Brain microvascular endothelial cell (primary cell): Measurements from ENCODE around the gene ARHGAP24.

Source experiments
- DNase-seq: peaks from one replicate; pipeline ENCODE4 v3.0.0-alpha.2; 2020
- H3K27ac ChIP-seq: fragments of 250-450 bp; sonication (Bioruptor Pico); 2 replicates; pipeline ENCODE4 v1.5.1; 2020; ENCODE audit warnings: mild to moderate bottlenecking, moderate library complexity
- H3K27me3 ChIP-seq: fragments of 250-450 bp; sonication (Bioruptor Pico); replicated peaks from 2 replicates; pipeline ENCODE4 v1.5.1; 2020; ENCODE audit warnings: mild to moderate bottlenecking
- H3K36me3 ChIP-seq: fragments of 250-450 bp; sonication (Bioruptor Pico); replicated peaks from 2 replicates; pipeline ENCODE4 v1.5.1; 2020; ENCODE audit warnings: mild to moderate bottlenecking
- H3K4me3 ChIP-seq: 2 replicates; pipeline ENCODE4 v1.5.1; 2011; ENCODE audit warnings: low read depth, mild to moderate bottlenecking, control low read depth, low read length, moderate library complexity
- CTCF ChIP-seq: IDR thresholded peaks from 2 replicates; pipeline ENCODE4 v1.5.1; 2011; ENCODE audit warnings: low read depth, mild to moderate bottlenecking, moderate library complexity, low read length, control low read depth, inconsistent platforms; ENCODE audit errors: missing control alignments
- in situ Hi-C: cut with HindIII; loops from 2 replicates; pipeline ENCODE4 v1.10.0; 2017; ENCODE audit warnings: low sequenced_read_pairs, low pct_ligation_motif_present

ARHGAP24 gene

DNA sequence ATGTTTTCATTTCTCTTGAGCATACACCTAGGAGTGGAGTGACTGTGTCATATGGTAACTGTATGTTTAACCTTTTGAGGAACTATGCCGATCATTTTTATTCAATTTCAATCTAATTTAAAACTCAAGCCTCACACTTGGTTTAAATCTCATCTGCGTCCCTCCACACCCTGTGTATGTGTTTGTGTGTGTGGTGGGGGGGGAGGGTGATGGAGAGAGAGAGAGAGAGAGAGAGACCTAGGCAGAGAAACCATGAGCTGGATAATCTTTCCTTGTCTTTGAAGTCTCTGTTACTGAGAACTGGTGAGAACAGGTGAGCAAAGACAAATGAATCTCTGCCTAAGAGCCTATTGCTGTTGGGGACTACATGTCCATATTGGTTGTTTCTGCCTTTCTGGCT, 105.0 kb downstream of the ARHGAP24 start:
- Histone ChIP-seq H3K36me3 (no peaks in the 10 kb centered on the region), H3K27ac (no peak overlapping the region), H3K4me3 (no peak overlapping the region), H3K27me3 (no peaks in the 10 kb centered on the region)
- no peak for TF ChIP-seq CTCF
- DNase-seq, result no peak
- in situ Hi-C loops, result no loop called here

DNA sequence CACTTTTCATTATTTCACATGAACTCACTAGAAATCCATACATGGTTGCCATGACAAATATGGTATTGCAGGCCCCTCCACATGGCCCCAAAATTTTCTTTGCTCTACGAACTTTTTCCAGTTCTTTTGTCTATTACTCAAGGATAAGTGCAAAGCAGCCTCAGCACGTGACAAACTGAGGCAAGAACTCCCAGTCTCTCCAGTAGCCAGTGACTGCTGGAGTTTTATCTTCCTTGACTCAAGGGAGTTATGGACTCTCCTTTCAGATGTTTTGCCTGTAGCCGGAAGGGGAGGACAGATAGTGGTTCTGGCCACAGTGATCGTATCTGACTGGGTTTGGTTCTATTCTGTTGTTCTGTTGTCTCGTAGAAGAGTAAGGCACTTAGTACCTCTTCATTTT, 105.5 kb downstream of the ARHGAP24 start:
- Histone ChIP-seq H3K27me3 (no peaks in the 10 kb centered on the region), H3K4me3 (no peak overlapping the region), H3K36me3 (no peaks in the 10 kb centered on the region), H3K27ac (no peak overlapping the region)
- no peak for DNase-seq
- in situ Hi-C loops, result no loop called here
- TF ChIP-seq CTCF, result no peak

DNA sequence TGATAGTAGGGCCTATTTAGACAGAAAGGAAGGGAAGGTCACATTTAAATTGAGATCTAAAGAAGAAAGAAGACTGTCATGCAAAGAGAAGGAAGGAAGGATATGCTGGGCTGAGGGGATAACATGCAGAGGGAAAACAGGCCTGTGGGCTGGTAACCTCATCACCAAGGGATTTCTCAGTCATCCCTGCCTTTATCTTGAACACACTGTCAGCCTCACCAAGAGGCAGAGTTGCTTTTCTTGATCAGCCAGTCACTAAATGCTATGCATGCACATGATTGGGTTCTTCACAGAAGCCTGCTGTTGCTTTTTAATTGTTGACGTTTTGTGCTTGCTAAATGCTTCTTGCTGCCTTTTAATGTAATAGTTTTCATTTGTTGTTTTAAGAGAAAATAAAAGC, 113.0 kb downstream of the ARHGAP24 start:
- in situ Hi-C loops, result no loop called here
- no peak overlapping the region for H3K4me3 ChIP-seq
- H3K36me3 ChIP-seq, result no peaks in the 10 kb centered on the region
- no peak for DNase-seq
- no peaks in the 10 kb centered on the region for H3K27me3 ChIP-seq
- no peak overlapping the region for H3K27ac ChIP-seq
- no peak for TF ChIP-seq CTCF

- in situ Hi-C loops, result no loop called here
- Histone ChIP-seq H3K4me3 (no peak overlapping the region), H3K36me3 (no peaks in the 10 kb centered on the region), H3K27me3 (no peaks in the 10 kb centered on the region), H3K27ac (no peak overlapping the region)
- no peak for TF ChIP-seq CTCF
- no peak for DNase-seq
Observed at GRCh38 chr4:85591406-85592098, 116.6 kb downstream of the ARHGAP24 start.

DNA sequence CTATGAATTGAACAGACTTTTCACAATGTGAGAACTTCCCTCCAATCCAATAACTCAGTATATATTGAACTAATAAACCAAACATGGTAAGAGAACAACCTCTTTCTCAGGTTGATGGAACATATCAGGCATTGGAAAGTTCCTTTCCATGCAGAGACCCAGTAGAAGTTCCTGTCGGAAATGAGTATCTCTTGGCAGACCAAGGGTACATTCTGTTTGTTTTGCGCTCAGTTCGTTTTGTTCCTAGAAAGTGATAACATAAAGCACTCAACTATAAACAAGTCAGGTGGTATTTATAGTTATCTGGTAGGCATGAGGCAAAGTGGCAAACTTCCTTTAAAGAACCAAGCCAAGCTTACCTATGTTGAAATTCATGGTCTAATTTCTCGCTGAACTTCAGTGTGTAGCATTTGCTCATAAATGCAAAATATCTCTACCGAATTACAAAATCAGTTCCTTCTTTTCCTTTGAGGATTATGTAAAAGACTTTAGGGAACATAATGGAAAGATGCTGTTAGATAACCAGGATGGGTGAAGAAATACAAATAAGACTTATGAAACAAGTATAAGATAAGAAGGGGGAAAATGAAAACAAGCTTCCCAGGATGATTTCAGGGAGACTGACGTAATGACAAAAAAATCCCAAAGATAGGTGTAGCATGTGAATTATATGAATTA, 120.3 kb downstream of the ARHGAP24 start:
- Histone ChIP-seq H3K27me3 (no peaks in the 10 kb centered on the region), H3K4me3 (no peak overlapping the region), H3K27ac (no peak overlapping the region), H3K36me3 (no peaks in the 10 kb centered on the region)
- in situ Hi-C loops, result no loop called here
- no peak for DNase-seq
- TF ChIP-seq CTCF, result no peak
